B cell (primary cell): ENCODE results near the gene LPCAT1. TPM values are rescaled to one million over a fixed set of nuclear protein-coding genes. Genes with fewer than 3 reads are reported as not detected.
A peak's percentile ranks its signal among the peaks of the same experiment; 100 is the strongest.

Experiments
- ATAC-seq: fragments of 200-7000 bp; cut with Tn5 transposase; one replicate; pipeline ENCODE4 v1.10.0; 2021; ENCODE audit warnings: low read depth, mild to moderate bottlenecking, moderate number of reproducible peaks, moderate library complexity
- CTCF ChIA-PET: fragments of 350-600 bp; sonication (Branson Sonifier 250); formaldehyde crosslinking; loops from one replicate; lab custom pipeline; 2021; ENCODE audit warnings: antibody characterized with exemption, inconsistent platforms; lab: Charles Lee
- POLR2A ChIA-PET: fragments of 350-600 bp; sonication (Branson Sonifier 250); formaldehyde crosslinking; loops from one replicate; lab custom pipeline; 2021; ENCODE audit warnings: antibody characterized with exemption; lab: Charles Lee
- DNase-seq: peaks from one replicate; pipeline ENCODE4 v3.0.0; 2013
- H2AFZ ChIP-seq: 2 replicates; pipeline ENCODE4 v1.6.1; 2012; ENCODE audit warnings: mild to moderate bottlenecking, low read depth, low read length; ENCODE audit not compliant: insufficient read depth, poor library complexity, severe bottlenecking
- H3K27ac ChIP-seq, 2 donors: 1 replicate in 1 of 2; 2 replicates in 1 of 2; pipeline ENCODE4 v1.5.1; 2012 to 2013; ENCODE audit warnings: low read length in 2 of 2, mild to moderate bottlenecking in 2 of 2, moderate library complexity in 1 of 2
- H3K27me3 ChIP-seq, 4 experiments: fragments of 200-600 bp in 1 of 4; sonication (generic) in 1 of 4; replicated peaks in 1 of 4; 1 replicate in 2 of 4; 2 replicates in 2 of 4; pipeline versions ENCODE4 v1.6.1 to v1.7.0; 2013 to 2016; ENCODE audit warnings: low read length in 3 of 4, mild to moderate bottlenecking in 2 of 4, mixed read lengths in 1 of 4, moderate library complexity in 1 of 4; ENCODE audit not compliant: insufficient read depth in 4 of 4, control insufficient read depth in 3 of 4; ENCODE audit errors: control extremely low read depth in 1 of 4
- H3K36me3 ChIP-seq, 2 experiments: replicated peaks in 1 of 2; 1 replicate in 1 of 2; 2 replicates in 1 of 2; pipeline versions ENCODE4 v1.6.1 to v1.7.1; 2013; ENCODE audit warnings: low read length in 1 of 2; ENCODE audit not compliant: insufficient read depth in 2 of 2, control insufficient read depth in 1 of 2; ENCODE audit errors: control extremely low read depth in 1 of 2, extremely low read depth in 1 of 2
- H3K4me1 ChIP-seq, 2 donors: fragments of 200-600 bp in 1 of 2; sonication (generic) in 1 of 2; 1 replicate in 1 of 2; 2 replicates in 1 of 2; pipeline versions ENCODE4 v1.5.1 to v1.6.1; 2013 to 2017; ENCODE audit warnings: low read length in 2 of 2; ENCODE audit not compliant: control insufficient read depth in 2 of 2, insufficient read depth in 2 of 2
- H3K4me2 ChIP-seq: replicated peaks from 2 replicates; pipeline ENCODE3; 2012; ENCODE audit warnings: mild to moderate bottlenecking, low read depth, low read length; ENCODE audit not compliant: poor library complexity, severe bottlenecking
- H3K4me3 ChIP-seq, 5 experiments: fragments of 200-600 bp in 1 of 5; sonication (generic) in 1 of 5; 1 replicate in 3 of 5; 2 replicates in 2 of 5; pipeline versions ENCODE4 v1.5.1 to v1.7.0; 2011 to 2016; ENCODE audit warnings: low read length in 4 of 5, mild to moderate bottlenecking in 4 of 5, low read depth in 2 of 5, control low read depth in 1 of 5, moderate library complexity in 1 of 5; ENCODE audit not compliant: insufficient read depth in 1 of 5; ENCODE audit errors: control extremely low read depth in 1 of 5, extremely low read depth in 1 of 5
- H3K79me2 ChIP-seq: fragments of 200-600 bp; sonication (generic); one replicate; pipeline ENCODE4 v1.6.0; 2016; ENCODE audit warnings: low read length; ENCODE audit not compliant: control insufficient read depth, insufficient read depth
- H3K9ac ChIP-seq: fragments of 200-600 bp; sonication (generic); 2 replicates; pipeline ENCODE4 v1.6.1; 2017; ENCODE audit warnings: mild to moderate bottlenecking, low read length, moderate library complexity
- H3K9me3 ChIP-seq, 3 donors: one replicate each; pipeline versions ENCODE4 v1.6.1 to v1.7.1; 2013; ENCODE audit warnings: low read length in 2 of 3; ENCODE audit not compliant: control insufficient read depth in 2 of 3, insufficient read depth in 1 of 3; ENCODE audit errors: control extremely low read depth in 1 of 3
- H4K20me1 ChIP-seq: 2 replicates; pipeline ENCODE4 v1.6.0; 2012; ENCODE audit warnings: mild to moderate bottlenecking, low read length; ENCODE audit not compliant: insufficient read depth, control insufficient read depth, poor library complexity, severe bottlenecking
- H3K27ac Mint-ChIP-seq: one replicate; pipeline ENCODE4 v1.8.0; 2021; ENCODE audit warnings: mixed read lengths
- H3K27me3 Mint-ChIP-seq: one replicate; pipeline ENCODE4 v1.8.0; 2021; ENCODE audit warnings: mixed read lengths
- H3K4me1 Mint-ChIP-seq: one replicate; pipeline ENCODE4 v1.8.0; 2021; ENCODE audit warnings: mixed read lengths
- H3K4me3 Mint-ChIP-seq: one replicate; pipeline ENCODE4 v1.8.0; 2021; ENCODE audit warnings: mixed read lengths
- H3K9me3 Mint-ChIP-seq: one replicate; pipeline ENCODE4 v1.8.0; 2022; ENCODE audit warnings: mixed read lengths; ENCODE audit not compliant: insufficient read depth
- EZH2 ChIP-seq: IDR thresholded peaks from 2 replicates; pipeline ENCODE4 v1.6.1; 2012; ENCODE audit warnings: borderline replicate concordance, low read depth, mild to moderate bottlenecking, moderate library complexity, low read length; ENCODE audit not compliant: insufficient read depth, poor library complexity, severe bottlenecking
- WGBS: methylation state at CpG from one replicate; pipeline ENCODE4 v1.1.5; 2013; ENCODE audit warnings: missing lambda C conversion rate; ENCODE audit not compliant: insufficient coverage; 5-methylcytosine and 5-hydroxymethylcytosine counted together
- intact Hi-C: fragments of 100-400 bp; cut with micrococcal nuclease; formaldehyde crosslinking; loops from one replicate; pipeline ENCODE4 v1.10.0; 2022
- polyA plus RNA-seq: library from polyadenylated mRNA; depleted of rRNA; stranded (reverse); fragments of >200 nt; gene quantifications from 2 replicates; pipeline ENCODE4 v1.2.3, GENCODE V29; 2012
- total RNA-seq, 2 donors: library from RNA; stranded (reverse); fragments of 120-200 nt in 1 of 2; gene quantifications; 1 replicate in 1 of 2; 2 replicates in 1 of 2; pipeline versions ENCODE4 v1.2.3 to v1.2.4, GENCODE V29; 2013 to 2022
- TF ChIP-seq, protein P1 (sequence below): fragments of 200-600 bp; IDR thresholded peaks from one replicate; pipeline ENCODE4 v1.8.0; 2022; ENCODE audit warnings: antibody characterized with exemption, mild to moderate bottlenecking

The LPCAT1 gene
- total and polyA plus RNA-seq, 2 donors (not counting 1 experiment from before 2014, with no cell fraction given) = 94.8 to 159 TPM

DNA sequence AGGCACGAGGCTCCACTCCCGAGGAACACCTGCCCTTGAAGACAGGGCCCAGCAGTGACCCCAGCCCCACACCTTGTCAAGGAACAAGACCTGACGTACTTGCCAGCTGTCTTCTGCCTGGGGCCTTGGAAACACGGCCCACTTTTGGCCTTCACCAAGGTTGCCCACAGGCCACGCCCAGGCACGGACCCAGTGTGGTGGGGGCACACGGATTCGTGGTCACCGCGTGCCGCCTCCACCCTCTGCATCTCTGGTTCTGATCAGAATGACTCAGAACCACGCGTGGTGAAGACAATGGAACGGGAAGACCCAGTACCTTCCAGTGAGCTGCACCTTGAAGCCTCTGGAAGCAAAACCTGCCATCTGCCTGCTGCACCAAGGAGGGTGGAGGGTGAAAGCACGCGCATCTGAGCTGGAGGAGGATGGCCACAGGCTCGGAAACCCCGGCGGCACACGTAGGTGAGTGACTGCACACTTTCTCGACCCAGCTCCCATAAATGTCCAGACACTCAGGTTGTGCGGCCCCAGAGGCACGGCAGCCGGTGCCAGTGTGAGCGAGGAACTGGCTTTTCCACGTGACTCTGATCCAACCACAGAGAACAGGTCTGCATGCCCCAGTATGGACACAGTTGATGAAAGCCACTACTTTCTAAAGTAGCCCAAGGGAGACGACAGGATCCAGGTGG lies 36.5 kb downstream of the LPCAT1 start:
- ChIA-PET CTCF (interaction anchor here (1.1 to 2.0 kb wide), 5 partner anchors 10 to 48 kb away, joined by 3 to 7 read pairs (median 4); no protein-coding TSS in a partner anchor), POLR2A (interaction anchor here (0.8 to 1.5 kb wide), 4 partner anchors 8 to 16 kb away, joined by 3 to 4 read pairs (median 4); no protein-coding TSS in a partner anchor)
- Histone ChIP-seq H3K4me1 (peaks cover 76 to 96% of the 10 kb centered on the region in 2 donors), H3K79me2 (peaks cover 83% of the 10 kb centered on the region), H3K4me3 (no peak overlapping the region), H2AFZ (no peak overlapping the region), H3K27me3 (no peaks in the 10 kb centered on the region), H3K4me2 (peak overlapping the region; percentile 63), H3K36me3 (peaks cover 0 to 56% of the 10 kb centered on the region in 2 experiments), H3K27ac (peak overlapping the region; percentile 87 to 96), H4K20me1 (no peaks in the 10 kb centered on the region), H3K9me3 (peaks cover 0 to 6% (median 0%) of the 10 kb centered on the region in 3 donors), H3K9ac (no peak overlapping the region)
- TF ChIP-seq, protein P1, sequence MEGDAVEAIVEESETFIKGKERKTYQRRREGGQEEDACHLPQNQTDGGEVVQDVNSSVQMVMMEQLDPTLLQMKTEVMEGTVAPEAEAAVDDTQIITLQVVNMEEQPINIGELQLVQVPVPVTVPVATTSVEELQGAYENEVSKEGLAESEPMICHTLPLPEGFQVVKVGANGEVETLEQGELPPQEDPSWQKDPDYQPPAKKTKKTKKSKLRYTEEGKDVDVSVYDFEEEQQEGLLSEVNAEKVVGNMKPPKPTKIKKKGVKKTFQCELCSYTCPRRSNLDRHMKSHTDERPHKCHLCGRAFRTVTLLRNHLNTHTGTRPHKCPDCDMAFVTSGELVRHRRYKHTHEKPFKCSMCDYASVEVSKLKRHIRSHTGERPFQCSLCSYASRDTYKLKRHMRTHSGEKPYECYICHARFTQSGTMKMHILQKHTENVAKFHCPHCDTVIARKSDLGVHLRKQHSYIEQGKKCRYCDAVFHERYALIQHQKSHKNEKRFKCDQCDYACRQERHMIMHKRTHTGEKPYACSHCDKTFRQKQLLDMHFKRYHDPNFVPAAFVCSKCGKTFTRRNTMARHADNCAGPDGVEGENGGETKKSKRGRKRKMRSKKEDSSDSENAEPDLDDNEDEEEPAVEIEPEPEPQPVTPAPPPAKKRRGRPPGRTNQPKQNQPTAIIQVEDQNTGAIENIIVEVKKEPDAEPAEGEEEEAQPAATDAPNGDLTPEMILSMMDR = no peak
- no peak for TF ChIP-seq EZH2
- Mint-ChIP-seq H3K9me3 (no peaks in the 10 kb centered on the region), H3K27me3 (no peaks in the 10 kb centered on the region), H3K4me3 (peak overlapping the region; percentile 41), H3K27ac (peak overlapping the region; percentile 98), H3K4me1 (peaks cover 91% of the 10 kb centered on the region)
- 77% methylated on average over 27 of the region's 27 CpGs for WGBS
- DNase-seq (no peak), ATAC-seq (no peak)
- intact Hi-C loops = loop anchor here (5.0 to 10.0 kb wide), 2 partner anchors 35 to 142 kb away; partner anchors contain the start of genes CLPTM1L and LPCAT1

DNA sequence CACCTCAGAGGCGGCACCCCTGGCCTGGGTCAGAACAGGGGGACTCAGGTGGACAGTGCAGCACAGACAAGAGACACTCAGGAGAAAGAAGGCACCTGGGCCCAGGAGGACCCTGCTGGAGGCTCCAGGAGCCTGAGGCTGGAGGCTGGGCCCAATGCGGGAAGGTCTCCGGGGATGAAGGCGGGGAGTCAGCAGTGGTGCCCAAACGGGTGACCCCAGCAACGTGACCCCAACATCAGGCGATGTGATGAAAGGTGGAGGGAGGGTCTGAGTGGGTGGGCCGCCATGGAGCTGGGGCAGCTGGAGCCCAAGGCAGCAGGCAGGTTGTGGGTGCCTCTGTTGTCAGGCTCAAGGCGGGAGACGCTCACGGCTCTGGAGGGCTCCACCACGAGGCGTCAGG lies 37.5 kb downstream of the LPCAT1 start:
- no peak for DNase-seq
- H3K4me1 Mint-ChIP-seq = peaks cover 91% of the 10 kb centered on the region
- no peak overlapping the region for H2AFZ ChIP-seq
- CTCF ChIA-PET = interaction anchor here (1.1 to 2.0 kb wide), 6 partner anchors 16 to 49 kb away, joined by 3 to 7 read pairs (median 4); partner anchors contain the start of gene LPCAT1
- no peak for ATAC-seq
- H3K9ac ChIP-seq = no peak overlapping the region
- H3K4me3 ChIP-seq = no peak overlapping the region
- H3K9me3 Mint-ChIP-seq = no peaks in the 10 kb centered on the region
- H3K4me1 ChIP-seq = peaks cover 82 to 97% of the 10 kb centered on the region in 2 donors
- H3K4me2 ChIP-seq = peak overlapping the region; percentile 85
- H3K9me3 ChIP-seq = peaks cover 0 to 6% (median 0%) of the 10 kb centered on the region in 3 donors
- H3K27me3 Mint-ChIP-seq = no peaks in the 10 kb centered on the region
- H4K20me1 ChIP-seq = no peaks in the 10 kb centered on the region
- H3K79me2 ChIP-seq = peaks cover 83% of the 10 kb centered on the region
- POLR2A ChIA-PET = interaction anchor here (0.8 to 4.9 kb wide), 7 partner anchors 9 to 165 kb away, joined by 3 to 36 read pairs (median 4); no protein-coding TSS in a partner anchor
- no peak for TF ChIP-seq EZH2
- TF ChIP-seq, protein P1 = no peak
- peak overlapping the region; percentile 98 for H3K27ac Mint-ChIP-seq
- 96% methylated on average over 13 of the region's 13 CpGs for WGBS
- no peaks in the 10 kb centered on the region for H3K27me3 ChIP-seq
- H3K4me3 Mint-ChIP-seq = peak overlapping the region; percentile 32
- H3K27ac ChIP-seq = peak overlapping the region; percentile 96
- peaks cover 0 to 53% of the 10 kb centered on the region in 2 experiments for H3K36me3 ChIP-seq
- intact Hi-C loops = loop anchor here (5.0 to 10.0 kb wide), 2 partner anchors 36 to 141 kb away; partner anchors contain the start of genes CLPTM1L and LPCAT1
